ENCODE data around the gene MAGOHB.

Gene MAGOHB

DNA sequence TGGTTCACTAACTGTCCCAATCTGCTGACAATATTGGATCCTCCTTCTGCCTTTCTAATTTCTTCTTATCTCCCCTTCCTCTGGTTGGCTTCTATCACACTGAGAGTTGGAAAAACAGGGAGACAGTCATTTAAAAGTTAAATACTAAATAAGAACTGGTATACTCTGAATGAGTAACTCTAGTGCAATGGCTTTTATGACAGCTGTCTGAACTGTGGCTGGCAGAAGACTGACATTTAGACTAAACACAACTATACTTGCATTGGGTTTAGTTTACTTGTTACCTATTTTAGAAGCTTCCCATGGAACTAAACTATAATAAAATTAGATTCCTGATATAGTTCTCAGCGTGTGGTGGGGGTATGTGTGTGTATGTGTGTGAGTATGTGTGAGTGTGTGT is 7.9 kb upstream of the MAGOHB start:
- TF ChIP-seq, protein P1, sequence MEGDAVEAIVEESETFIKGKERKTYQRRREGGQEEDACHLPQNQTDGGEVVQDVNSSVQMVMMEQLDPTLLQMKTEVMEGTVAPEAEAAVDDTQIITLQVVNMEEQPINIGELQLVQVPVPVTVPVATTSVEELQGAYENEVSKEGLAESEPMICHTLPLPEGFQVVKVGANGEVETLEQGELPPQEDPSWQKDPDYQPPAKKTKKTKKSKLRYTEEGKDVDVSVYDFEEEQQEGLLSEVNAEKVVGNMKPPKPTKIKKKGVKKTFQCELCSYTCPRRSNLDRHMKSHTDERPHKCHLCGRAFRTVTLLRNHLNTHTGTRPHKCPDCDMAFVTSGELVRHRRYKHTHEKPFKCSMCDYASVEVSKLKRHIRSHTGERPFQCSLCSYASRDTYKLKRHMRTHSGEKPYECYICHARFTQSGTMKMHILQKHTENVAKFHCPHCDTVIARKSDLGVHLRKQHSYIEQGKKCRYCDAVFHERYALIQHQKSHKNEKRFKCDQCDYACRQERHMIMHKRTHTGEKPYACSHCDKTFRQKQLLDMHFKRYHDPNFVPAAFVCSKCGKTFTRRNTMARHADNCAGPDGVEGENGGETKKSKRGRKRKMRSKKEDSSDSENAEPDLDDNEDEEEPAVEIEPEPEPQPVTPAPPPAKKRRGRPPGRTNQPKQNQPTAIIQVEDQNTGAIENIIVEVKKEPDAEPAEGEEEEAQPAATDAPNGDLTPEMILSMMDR (IDR thresholded peaks at IDR 0.05) = no peak

DNA sequence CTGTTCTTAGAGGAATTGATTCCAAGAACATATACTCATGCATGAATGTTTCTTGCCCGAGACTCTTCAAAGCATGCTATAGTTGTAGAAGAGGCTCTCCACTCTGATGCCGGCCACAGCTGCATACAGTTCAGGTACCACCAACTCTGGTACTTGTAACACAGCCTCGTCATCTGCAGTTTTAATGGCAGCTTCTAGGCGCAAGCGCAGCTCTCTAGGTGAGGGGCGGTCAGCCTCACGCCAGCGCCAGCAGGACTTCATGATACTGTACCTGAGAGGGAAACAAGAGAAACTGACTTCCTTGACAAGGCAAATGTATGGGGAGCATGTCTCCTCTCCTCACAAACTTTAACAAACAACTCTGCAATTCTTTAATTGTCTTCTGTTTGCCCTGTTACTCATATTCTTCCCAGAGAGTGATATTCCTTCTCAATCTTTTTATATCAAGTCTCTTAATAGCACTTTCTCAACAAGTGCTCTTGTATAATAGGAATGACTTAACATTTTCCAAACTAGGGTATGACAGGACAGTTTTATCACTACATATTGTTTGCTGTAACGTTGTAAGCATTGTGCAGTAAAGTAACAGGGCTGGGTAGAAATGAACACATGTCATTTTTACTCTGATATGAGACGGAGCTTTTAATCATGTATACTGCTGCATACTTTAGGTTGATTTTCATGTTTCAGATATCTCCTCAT is 6.8 kb upstream of the MAGOHB start:
- TF ChIP-seq, protein P1 (IDR thresholded peaks at IDR 0.05) = no peak

DNA sequence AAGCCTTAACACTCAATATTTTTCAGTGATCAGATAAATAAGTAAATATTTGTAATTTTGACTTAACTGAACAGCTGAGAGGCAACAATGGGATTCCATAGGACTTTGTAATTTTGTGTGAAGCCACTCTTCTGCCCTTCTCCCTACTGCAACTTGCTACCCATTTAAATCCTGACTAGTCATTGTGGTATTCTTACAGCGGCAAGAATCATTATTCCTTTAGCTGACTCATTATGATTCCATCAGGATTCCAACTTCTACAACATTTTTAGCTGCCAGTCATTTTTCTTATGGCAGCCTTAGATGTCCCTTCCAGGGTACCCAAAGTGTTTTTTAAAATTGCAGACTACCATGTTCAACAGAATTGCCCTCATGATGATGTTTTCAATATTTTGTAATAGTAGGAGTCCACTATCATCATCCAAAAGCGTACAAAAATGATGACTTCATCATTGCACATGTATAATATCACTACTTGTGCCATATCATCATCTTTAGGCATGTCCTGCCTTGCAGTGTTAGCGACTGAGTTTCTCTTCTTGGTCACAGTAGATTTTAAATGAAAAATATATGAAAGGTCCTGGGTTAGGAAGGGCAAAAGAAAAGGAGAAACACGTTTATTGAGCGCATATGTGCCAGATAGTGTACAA is 5.1 kb upstream of the MAGOHB start:
- TF ChIP-seq, protein P1 (IDR thresholded peaks at IDR 0.05) = no peak

DNA sequence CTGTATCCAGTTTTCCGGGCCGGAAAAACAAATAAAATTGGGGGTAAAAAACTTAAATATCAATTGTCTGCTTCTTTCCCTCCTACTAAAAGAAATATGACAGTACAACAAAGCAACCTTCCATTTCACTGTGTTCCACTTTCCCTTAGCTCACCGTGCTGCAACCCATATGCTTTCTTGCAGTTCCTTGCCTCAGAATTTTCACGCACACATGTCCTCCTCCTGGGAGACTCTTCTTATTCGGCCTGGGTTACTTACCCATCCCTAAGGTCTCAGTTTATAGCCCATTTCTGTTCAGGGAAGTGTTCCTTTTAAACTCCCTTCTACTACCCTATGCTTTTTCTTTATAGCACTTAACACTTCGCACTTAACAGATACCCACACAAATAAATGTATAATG is 4.5 kb upstream of the MAGOHB start:
- TF ChIP-seq, protein P1 (IDR thresholded peaks at IDR 0.05) = no peak

DNA sequence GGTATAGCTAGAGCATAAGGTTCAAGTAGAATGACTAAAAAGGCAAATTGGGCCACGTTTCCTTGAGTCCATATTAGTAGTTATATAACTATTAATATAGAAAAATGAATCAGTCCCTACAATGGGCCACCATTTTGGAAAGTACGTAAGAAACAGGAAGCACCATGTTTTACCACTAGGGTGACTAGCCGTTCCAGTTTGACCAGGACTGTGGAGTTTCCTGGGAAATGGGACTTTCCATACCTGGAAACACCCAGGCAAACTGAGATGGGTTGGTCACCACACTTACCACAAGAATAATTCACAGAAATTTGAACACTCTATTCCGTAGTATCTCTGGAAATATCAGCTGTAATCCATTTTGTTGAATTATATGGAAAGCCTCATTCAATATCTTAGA is 2.1 kb upstream of the MAGOHB start:
- TF ChIP-seq, protein P1 (IDR thresholded peaks at IDR 0.05) = no peak; the same call in 1 of the 2 replicates

DNA sequence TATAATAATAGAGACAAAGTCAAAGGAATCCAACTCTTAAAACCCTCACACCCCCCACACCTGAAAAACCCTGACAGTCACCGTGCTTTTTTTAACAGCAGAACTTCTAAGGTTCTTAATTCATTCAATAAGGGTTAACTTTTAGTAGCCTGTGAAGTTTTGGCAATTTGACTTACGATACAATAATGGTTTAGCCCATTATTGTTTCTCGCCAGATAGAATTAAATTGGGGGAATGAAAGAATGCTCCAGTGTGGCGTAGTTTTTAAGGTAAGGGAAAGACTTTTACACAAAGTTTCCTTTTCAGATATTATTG is 604 bp upstream of the MAGOHB start:
- TF ChIP-seq, protein P1 (IDR thresholded peaks at IDR 0.05) = no peak

DNA sequence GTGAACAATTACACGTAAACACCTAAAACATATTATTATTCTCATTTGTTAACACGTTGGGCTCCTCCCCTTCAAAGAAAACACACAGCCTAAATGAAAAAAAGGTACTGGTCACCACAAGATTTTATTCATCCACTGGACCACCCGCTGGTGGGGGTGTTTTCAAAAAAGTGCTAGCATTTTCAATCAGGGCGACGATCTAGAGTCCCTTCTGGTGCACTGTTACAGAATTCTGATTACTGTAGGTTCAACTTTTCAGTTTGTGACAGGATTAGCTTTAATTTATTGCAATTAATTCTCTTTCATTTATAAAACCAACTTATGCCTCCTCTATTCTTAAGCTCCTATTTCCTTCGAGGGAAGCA is 443 bp downstream of the MAGOHB start:
- TF ChIP-seq, protein P1 (IDR thresholded peaks at IDR 0.05) = no peak
